B cell (primary cell): Measurements from ENCODE around the gene MAP3K20. TPM values are rescaled to one million over a fixed set of nuclear protein-coding genes. Genes with fewer than 3 reads are reported as not detected.

ENCODE experiments used
- ATAC-seq: fragments of 200-7000 bp; cut with Tn5 transposase; one replicate; pipeline ENCODE4 v1.10.0; 2021; ENCODE audit warnings: low read depth, mild to moderate bottlenecking, moderate number of reproducible peaks, moderate library complexity
- CTCF ChIA-PET: fragments of 350-600 bp; sonication (Branson Sonifier 250); formaldehyde crosslinking; loops from one replicate; lab custom pipeline; 2021; ENCODE audit warnings: antibody characterized with exemption, inconsistent platforms; lab: Charles Lee
- POLR2A ChIA-PET: fragments of 350-600 bp; sonication (Branson Sonifier 250); formaldehyde crosslinking; loops from one replicate; lab custom pipeline; 2021; ENCODE audit warnings: antibody characterized with exemption; lab: Charles Lee
- DNase-seq: peaks from one replicate; pipeline ENCODE4 v3.0.0; 2013
- H2AFZ ChIP-seq: 2 replicates; pipeline ENCODE4 v1.6.1; 2012; ENCODE audit warnings: mild to moderate bottlenecking, low read depth, low read length; ENCODE audit not compliant: insufficient read depth, poor library complexity, severe bottlenecking
- H3K27ac ChIP-seq, 2 donors: 1 replicate in 1 of 2; 2 replicates in 1 of 2; pipeline ENCODE4 v1.5.1; 2012 to 2013; ENCODE audit warnings: low read length in 2 of 2, mild to moderate bottlenecking in 2 of 2, moderate library complexity in 1 of 2
- H3K27me3 ChIP-seq, 4 experiments: fragments of 200-600 bp in 1 of 4; sonication (generic) in 1 of 4; replicated peaks in 1 of 4; 1 replicate in 2 of 4; 2 replicates in 2 of 4; pipeline versions ENCODE4 v1.6.1 to v1.7.0; 2013 to 2016; ENCODE audit warnings: low read length in 3 of 4, mild to moderate bottlenecking in 2 of 4, mixed read lengths in 1 of 4, moderate library complexity in 1 of 4; ENCODE audit not compliant: insufficient read depth in 4 of 4, control insufficient read depth in 3 of 4; ENCODE audit errors: control extremely low read depth in 1 of 4
- H3K36me3 ChIP-seq, 2 experiments: replicated peaks in 1 of 2; 1 replicate in 1 of 2; 2 replicates in 1 of 2; pipeline versions ENCODE4 v1.6.1 to v1.7.1; 2013; ENCODE audit warnings: low read length in 1 of 2; ENCODE audit not compliant: insufficient read depth in 2 of 2, control insufficient read depth in 1 of 2; ENCODE audit errors: control extremely low read depth in 1 of 2, extremely low read depth in 1 of 2
- H3K4me1 ChIP-seq, 2 donors: fragments of 200-600 bp in 1 of 2; sonication (generic) in 1 of 2; 1 replicate in 1 of 2; 2 replicates in 1 of 2; pipeline versions ENCODE4 v1.5.1 to v1.6.1; 2013 to 2017; ENCODE audit warnings: low read length in 2 of 2; ENCODE audit not compliant: control insufficient read depth in 2 of 2, insufficient read depth in 2 of 2
- H3K4me2 ChIP-seq: replicated peaks from 2 replicates; pipeline ENCODE3; 2012; ENCODE audit warnings: mild to moderate bottlenecking, low read depth, low read length; ENCODE audit not compliant: poor library complexity, severe bottlenecking
- H3K4me3 ChIP-seq, 5 experiments: fragments of 200-600 bp in 1 of 5; sonication (generic) in 1 of 5; 1 replicate in 3 of 5; 2 replicates in 2 of 5; pipeline versions ENCODE4 v1.5.1 to v1.7.0; 2011 to 2016; ENCODE audit warnings: low read length in 4 of 5, mild to moderate bottlenecking in 4 of 5, low read depth in 2 of 5, control low read depth in 1 of 5, moderate library complexity in 1 of 5; ENCODE audit not compliant: insufficient read depth in 1 of 5; ENCODE audit errors: control extremely low read depth in 1 of 5, extremely low read depth in 1 of 5
- H3K79me2 ChIP-seq: fragments of 200-600 bp; sonication (generic); one replicate; pipeline ENCODE4 v1.6.0; 2016; ENCODE audit warnings: low read length; ENCODE audit not compliant: control insufficient read depth, insufficient read depth
- H3K9ac ChIP-seq: fragments of 200-600 bp; sonication (generic); 2 replicates; pipeline ENCODE4 v1.6.1; 2017; ENCODE audit warnings: mild to moderate bottlenecking, low read length, moderate library complexity
- H3K9me3 ChIP-seq, 3 donors: one replicate each; pipeline versions ENCODE4 v1.6.1 to v1.7.1; 2013; ENCODE audit warnings: low read length in 2 of 3; ENCODE audit not compliant: control insufficient read depth in 2 of 3, insufficient read depth in 1 of 3; ENCODE audit errors: control extremely low read depth in 1 of 3
- H4K20me1 ChIP-seq: 2 replicates; pipeline ENCODE4 v1.6.0; 2012; ENCODE audit warnings: mild to moderate bottlenecking, low read length; ENCODE audit not compliant: insufficient read depth, control insufficient read depth, poor library complexity, severe bottlenecking
- H3K27ac Mint-ChIP-seq: one replicate; pipeline ENCODE4 v1.8.0; 2021; ENCODE audit warnings: mixed read lengths
- H3K27me3 Mint-ChIP-seq: one replicate; pipeline ENCODE4 v1.8.0; 2021; ENCODE audit warnings: mixed read lengths
- H3K4me1 Mint-ChIP-seq: one replicate; pipeline ENCODE4 v1.8.0; 2021; ENCODE audit warnings: mixed read lengths
- H3K4me3 Mint-ChIP-seq: one replicate; pipeline ENCODE4 v1.8.0; 2021; ENCODE audit warnings: mixed read lengths
- H3K9me3 Mint-ChIP-seq: one replicate; pipeline ENCODE4 v1.8.0; 2022; ENCODE audit warnings: mixed read lengths; ENCODE audit not compliant: insufficient read depth
- EZH2 ChIP-seq: IDR thresholded peaks from 2 replicates; pipeline ENCODE4 v1.6.1; 2012; ENCODE audit warnings: borderline replicate concordance, low read depth, mild to moderate bottlenecking, moderate library complexity, low read length; ENCODE audit not compliant: insufficient read depth, poor library complexity, severe bottlenecking
- WGBS: methylation state at CpG from one replicate; pipeline ENCODE4 v1.1.5; 2013; ENCODE audit warnings: missing lambda C conversion rate; ENCODE audit not compliant: insufficient coverage; 5-methylcytosine and 5-hydroxymethylcytosine counted together
- intact Hi-C: fragments of 100-400 bp; cut with micrococcal nuclease; formaldehyde crosslinking; loops from one replicate; pipeline ENCODE4 v1.10.0; 2022
- polyA plus RNA-seq: library from polyadenylated mRNA; depleted of rRNA; stranded (reverse); fragments of >200 nt; gene quantifications from 2 replicates; pipeline ENCODE4 v1.2.3, GENCODE V29; 2012
- total RNA-seq, 2 donors: library from RNA; stranded (reverse); fragments of 120-200 nt in 1 of 2; gene quantifications; 1 replicate in 1 of 2; 2 replicates in 1 of 2; pipeline versions ENCODE4 v1.2.3 to v1.2.4, GENCODE V29; 2013 to 2022
- TF ChIP-seq, protein P1 (sequence below): fragments of 200-600 bp; IDR thresholded peaks from one replicate; pipeline ENCODE4 v1.8.0; 2022; ENCODE audit warnings: antibody characterized with exemption, mild to moderate bottlenecking

MAP3K20 gene
- total and polyA plus RNA-seq, 2 donors (not counting 1 experiment from before 2014, with no cell fraction given): 2.2 to 9.1 TPM

DNA sequence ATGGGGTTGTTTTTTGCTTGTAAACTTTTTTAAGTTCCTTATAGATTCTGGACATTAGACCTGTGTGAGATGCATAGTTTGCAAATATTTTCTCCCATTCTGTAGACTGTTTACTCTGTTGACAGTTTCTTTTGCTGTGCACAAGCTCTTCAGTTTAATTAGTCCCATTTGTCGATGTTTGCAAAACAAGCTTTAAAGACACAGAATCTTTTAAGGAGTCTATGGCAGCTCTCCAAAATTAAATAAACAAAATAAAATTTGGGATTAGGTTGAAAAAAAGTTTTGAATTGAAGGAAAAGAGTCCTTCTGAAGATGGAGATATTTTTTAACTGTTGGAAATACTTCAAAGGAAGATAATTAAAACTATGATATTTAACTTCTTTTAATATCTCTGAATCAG is 88.8 kb downstream of the MAP3K20 start:
- Histone ChIP-seq H2AFZ (no peak overlapping the region), H3K27me3 (no peaks in the 10 kb centered on the region), H3K9me3 (peaks cover 0 to 4% (median 3%) of the 10 kb centered on the region in 3 donors), H3K36me3 (no peaks in the 10 kb centered on the region), H3K9ac (no peak overlapping the region), H3K27ac (no peak overlapping the region), H4K20me1 (no peaks in the 10 kb centered on the region), H3K4me2 (no peak overlapping the region), H3K79me2 (no peaks in the 10 kb centered on the region), H3K4me3 (no peak overlapping the region), H3K4me1 (no peaks in the 10 kb centered on the region)
- ChIA-PET POLR2A (no interaction called here), CTCF (no interaction called here)
- no peak for ATAC-seq
- no peak for DNase-seq
- no peaks in the 10 kb centered on the region for H3K4me1 Mint-ChIP-seq
- H3K4me3 Mint-ChIP-seq: no peak overlapping the region
- no peak overlapping the region for H3K27ac Mint-ChIP-seq
- H3K27me3 Mint-ChIP-seq: no peaks in the 10 kb centered on the region
- TF ChIP-seq, protein P1, sequence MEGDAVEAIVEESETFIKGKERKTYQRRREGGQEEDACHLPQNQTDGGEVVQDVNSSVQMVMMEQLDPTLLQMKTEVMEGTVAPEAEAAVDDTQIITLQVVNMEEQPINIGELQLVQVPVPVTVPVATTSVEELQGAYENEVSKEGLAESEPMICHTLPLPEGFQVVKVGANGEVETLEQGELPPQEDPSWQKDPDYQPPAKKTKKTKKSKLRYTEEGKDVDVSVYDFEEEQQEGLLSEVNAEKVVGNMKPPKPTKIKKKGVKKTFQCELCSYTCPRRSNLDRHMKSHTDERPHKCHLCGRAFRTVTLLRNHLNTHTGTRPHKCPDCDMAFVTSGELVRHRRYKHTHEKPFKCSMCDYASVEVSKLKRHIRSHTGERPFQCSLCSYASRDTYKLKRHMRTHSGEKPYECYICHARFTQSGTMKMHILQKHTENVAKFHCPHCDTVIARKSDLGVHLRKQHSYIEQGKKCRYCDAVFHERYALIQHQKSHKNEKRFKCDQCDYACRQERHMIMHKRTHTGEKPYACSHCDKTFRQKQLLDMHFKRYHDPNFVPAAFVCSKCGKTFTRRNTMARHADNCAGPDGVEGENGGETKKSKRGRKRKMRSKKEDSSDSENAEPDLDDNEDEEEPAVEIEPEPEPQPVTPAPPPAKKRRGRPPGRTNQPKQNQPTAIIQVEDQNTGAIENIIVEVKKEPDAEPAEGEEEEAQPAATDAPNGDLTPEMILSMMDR: no peak
- TF ChIP-seq EZH2: no peak
- intact Hi-C loops: no loop called here
- no CpG with 5 or more reads among the region's 1 CpG for WGBS
- no peaks in the 10 kb centered on the region for H3K9me3 Mint-ChIP-seq

DNA sequence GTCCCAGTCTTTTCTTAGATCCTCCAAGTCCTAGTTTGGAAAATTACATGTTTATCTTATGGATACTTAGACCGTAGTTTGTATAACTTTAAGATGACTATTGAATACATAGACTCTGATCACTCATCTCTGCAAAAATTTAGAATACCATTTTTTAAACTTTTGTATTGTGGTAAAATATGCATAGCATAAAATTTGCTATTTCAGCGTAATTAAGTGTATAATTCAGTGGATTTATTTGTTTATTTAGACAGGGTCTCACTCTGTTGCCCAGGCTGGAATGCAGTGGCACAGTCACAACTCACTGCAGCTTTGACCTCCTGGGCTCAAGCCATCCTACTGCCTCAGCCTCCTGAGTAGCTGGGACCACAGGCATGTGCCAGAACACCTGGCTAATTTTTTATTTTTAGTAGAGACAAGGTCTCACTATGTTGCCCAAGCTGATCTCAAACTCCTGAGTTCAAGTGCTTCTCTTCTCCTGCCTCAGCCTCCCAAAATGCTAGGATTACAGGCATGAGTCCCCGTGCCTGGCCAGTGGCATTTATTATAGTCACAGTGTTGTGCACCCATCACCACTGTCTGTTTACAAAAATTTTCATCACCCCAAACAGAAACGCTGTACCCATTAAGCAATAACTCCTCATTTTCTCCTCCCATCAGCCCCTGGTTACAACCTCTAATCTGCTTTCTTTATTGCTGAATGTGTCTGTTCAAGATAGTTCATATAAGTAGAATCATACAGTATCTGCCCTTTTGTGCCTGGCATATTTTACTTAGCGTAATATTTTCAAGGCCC is 90.0 kb downstream of the MAP3K20 start:
- H4K20me1 ChIP-seq: no peaks in the 10 kb centered on the region
- Mint-ChIP-seq H3K27me3 (no peaks in the 10 kb centered on the region), H3K4me1 (no peaks in the 10 kb centered on the region), H3K9me3 (no peaks in the 10 kb centered on the region), H3K27ac (no peak overlapping the region), H3K4me3 (no peak overlapping the region)
- H3K4me3 ChIP-seq: no peak overlapping the region
- ChIA-PET CTCF (no interaction called here), POLR2A (no interaction called here)
- H3K9ac ChIP-seq: no peak overlapping the region
- no peaks in the 10 kb centered on the region for H3K79me2 ChIP-seq
- ATAC-seq (no peak), DNase-seq (no peak)
- TF ChIP-seq EZH2: no peak
- H2AFZ ChIP-seq: no peak overlapping the region
- 90% methylated on average over 2 of the region's 5 CpGs for WGBS
- H3K27ac ChIP-seq: no peak overlapping the region
- H3K4me2 ChIP-seq: no peak overlapping the region
- H3K27me3 ChIP-seq: no peaks in the 10 kb centered on the region
- no peaks in the 10 kb centered on the region for H3K36me3 ChIP-seq
- intact Hi-C loops: no loop called here
- no peaks in the 10 kb centered on the region for H3K4me1 ChIP-seq
- H3K9me3 ChIP-seq: peaks cover 0 to 4% (median 3%) of the 10 kb centered on the region in 3 donors
